Ishikawa (cell line): ENCODE measurements around the gene FCN1.

Experiments
- CEBPB ChIP-seq: IDR thresholded peaks from 2 replicates; pipeline ENCODE4 v1.6.1; 2012
- CREB1 ChIP-seq: IDR thresholded peaks from 2 replicates; pipeline ENCODE4 v1.6.1; 2012; ENCODE audit warnings: low read depth
- EP300 ChIP-seq: IDR thresholded peaks from 2 replicates; pipeline ENCODE4 v1.6.1; 2012; ENCODE audit warnings: borderline replicate concordance
- FOXM1 ChIP-seq: IDR thresholded peaks from 2 replicates; pipeline ENCODE4 v1.6.1; 2012; ENCODE audit warnings: low read depth, borderline replicate concordance
- NFIC ChIP-seq: IDR thresholded peaks from 2 replicates; pipeline ENCODE4 v1.6.1; 2012
- RAD21 ChIP-seq: IDR thresholded peaks from 2 replicates; pipeline ENCODE4 v1.6.1; 2012; ENCODE audit warnings: low read depth
- TAF1 ChIP-seq: IDR thresholded peaks from 2 replicates; pipeline ENCODE4 v1.6.1; 2012; ENCODE audit warnings: low read depth, mild to moderate bottlenecking
- TCF12 ChIP-seq: IDR thresholded peaks from 2 replicates; pipeline ENCODE4 v1.6.1; 2012; ENCODE audit warnings: low read depth
- YY1 ChIP-seq: IDR thresholded peaks from 2 replicates; pipeline ENCODE4 v1.6.1; 2012; ENCODE audit warnings: low read depth
- ZBTB7A ChIP-seq: IDR thresholded peaks from 2 replicates; pipeline ENCODE4 v1.6.1; 2012; ENCODE audit warnings: low read depth
- TF ChIP-seq, protein P1 (sequence below): IDR thresholded peaks from 2 replicates; pipeline ENCODE4 v1.6.1; 2012
- TF ChIP-seq, protein P2 (sequence below): IDR thresholded peaks from 2 replicates; pipeline ENCODE4 v1.6.1; 2012; ENCODE audit warnings: low read depth, mild to moderate bottlenecking

DNA sequence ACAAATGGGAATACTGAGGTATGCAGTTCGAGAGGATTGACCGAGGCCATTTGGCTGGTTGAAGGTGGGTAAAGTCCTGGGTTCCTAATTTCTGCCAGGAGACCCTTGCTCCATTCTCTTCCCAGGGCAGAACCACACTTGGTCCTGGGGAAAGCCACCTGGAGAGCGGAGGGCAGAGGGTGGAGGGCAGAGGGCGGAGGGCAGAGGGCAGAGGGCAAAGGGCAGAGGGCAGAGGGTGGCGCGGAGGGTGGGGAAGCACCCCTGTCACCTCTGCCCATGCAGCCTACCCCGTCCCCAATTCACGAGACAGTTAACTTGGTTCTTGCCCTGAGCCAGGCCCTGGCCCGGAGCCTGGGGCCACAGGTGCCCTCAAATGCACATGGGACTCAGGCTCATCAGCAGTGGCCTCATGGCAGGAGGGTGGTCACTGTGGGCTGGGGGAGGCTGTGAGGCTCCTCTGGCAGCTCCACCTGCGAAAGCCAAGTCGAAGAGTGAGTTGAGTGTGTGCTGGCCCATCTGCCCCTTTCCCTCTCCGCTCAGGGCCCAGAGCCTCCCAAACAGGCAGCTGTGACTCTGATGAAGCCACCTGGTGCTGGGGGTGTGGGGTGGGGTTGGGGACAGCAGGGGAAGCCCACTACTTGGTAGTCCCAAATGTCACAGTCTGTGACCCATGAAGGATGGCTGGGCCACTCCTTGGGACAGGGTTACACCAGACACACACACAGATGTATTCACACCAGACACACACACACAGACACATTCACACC is 28.0 kb upstream of the FCN1 start:
- no peak for TF ChIP-seq YY1
- TF ChIP-seq EP300 = no peak
- no peak for TF ChIP-seq NFIC
- TF ChIP-seq TAF1 = no peak
- TF ChIP-seq RAD21 = no peak
- no peak for TF ChIP-seq FOXM1
- TF ChIP-seq, protein P1, sequence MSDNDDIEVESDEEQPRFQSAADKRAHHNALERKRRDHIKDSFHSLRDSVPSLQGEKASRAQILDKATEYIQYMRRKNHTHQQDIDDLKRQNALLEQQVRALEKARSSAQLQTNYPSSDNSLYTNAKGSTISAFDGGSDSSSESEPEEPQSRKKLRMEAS = no peak
- TF ChIP-seq CEBPB = no peak
- no peak for TF ChIP-seq TCF12
- TF ChIP-seq, protein P2, sequence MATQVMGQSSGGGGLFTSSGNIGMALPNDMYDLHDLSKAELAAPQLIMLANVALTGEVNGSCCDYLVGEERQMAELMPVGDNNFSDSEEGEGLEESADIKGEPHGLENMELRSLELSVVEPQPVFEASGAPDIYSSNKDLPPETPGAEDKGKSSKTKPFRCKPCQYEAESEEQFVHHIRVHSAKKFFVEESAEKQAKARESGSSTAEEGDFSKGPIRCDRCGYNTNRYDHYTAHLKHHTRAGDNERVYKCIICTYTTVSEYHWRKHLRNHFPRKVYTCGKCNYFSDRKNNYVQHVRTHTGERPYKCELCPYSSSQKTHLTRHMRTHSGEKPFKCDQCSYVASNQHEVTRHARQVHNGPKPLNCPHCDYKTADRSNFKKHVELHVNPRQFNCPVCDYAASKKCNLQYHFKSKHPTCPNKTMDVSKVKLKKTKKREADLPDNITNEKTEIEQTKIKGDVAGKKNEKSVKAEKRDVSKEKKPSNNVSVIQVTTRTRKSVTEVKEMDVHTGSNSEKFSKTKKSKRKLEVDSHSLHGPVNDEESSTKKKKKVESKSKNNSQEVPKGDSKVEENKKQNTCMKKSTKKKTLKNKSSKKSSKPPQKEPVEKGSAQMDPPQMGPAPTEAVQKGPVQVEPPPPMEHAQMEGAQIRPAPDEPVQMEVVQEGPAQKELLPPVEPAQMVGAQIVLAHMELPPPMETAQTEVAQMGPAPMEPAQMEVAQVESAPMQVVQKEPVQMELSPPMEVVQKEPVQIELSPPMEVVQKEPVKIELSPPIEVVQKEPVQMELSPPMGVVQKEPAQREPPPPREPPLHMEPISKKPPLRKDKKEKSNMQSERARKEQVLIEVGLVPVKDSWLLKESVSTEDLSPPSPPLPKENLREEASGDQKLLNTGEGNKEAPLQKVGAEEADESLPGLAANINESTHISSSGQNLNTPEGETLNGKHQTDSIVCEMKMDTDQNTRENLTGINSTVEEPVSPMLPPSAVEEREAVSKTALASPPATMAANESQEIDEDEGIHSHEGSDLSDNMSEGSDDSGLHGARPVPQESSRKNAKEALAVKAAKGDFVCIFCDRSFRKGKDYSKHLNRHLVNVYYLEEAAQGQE = no peak
- TF ChIP-seq ZBTB7A = no peak
- no peak for TF ChIP-seq CREB1
